ENCODE measurements around the gene APBB2. TPM values are rescaled to one million over a fixed set of nuclear protein-coding genes. Genes with fewer than 3 reads are reported as not detected.

Gene APBB2
- total and polyA plus RNA-seq, 2 experiments from 2014 or later = 24.1 to 61.0 TPM

DNA sequence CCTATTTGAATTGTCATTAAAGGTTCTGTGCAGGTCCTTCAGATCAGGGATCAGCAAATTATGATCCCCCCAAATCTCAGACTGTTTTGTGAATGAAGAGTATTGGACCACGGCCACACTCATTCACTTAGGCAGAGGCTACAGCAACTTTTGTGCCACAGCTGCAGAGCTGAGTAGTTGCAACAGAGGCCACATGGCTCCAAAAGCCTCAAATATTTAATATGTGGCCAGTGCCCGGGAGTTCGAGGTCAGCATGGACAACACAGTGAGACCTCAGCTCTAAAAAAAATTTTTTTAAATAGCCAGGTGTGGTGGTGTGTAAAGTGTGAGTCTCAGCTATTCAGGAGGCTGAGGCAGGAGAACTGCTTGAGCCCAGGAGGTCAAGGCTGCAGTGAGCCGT, 363.8 kb downstream of the APBB2 start:
- no peak for DNase-seq
- Histone ChIP-seq H3K4me1 (ENCODE audit: insufficient read depth) (no peaks in the 10 kb centered on the region; the same call in 1 of the 2 replicates), H3K4me3 (no peak overlapping the region), H3K27me3 (replicated peaks; ENCODE audit: insufficient read depth) (no peaks in the 10 kb centered on the region), H3K9me2 (ENCODE audit: insufficient read depth) (no peaks in the 10 kb centered on the region), H3K27ac (no peak overlapping the region), H3K9ac (no peak overlapping the region), H3K9me3 (ENCODE audit: low read depth) (no peaks in the 10 kb centered on the region), H3F3A (ENCODE audit: insufficient read depth) (no peaks in the 10 kb centered on the region), H2AFZ (no peak overlapping the region), H4K20me1 (ENCODE audit: insufficient read depth) (no peaks in the 10 kb centered on the region), H3K36me3 (ENCODE audit: low read depth) (no peaks in the 10 kb centered on the region), H3K79me2 (ENCODE audit: insufficient read depth) (no peaks in the 10 kb centered on the region), H3K4me2 (ENCODE audit: unreplicated experiment) (no peak overlapping the region)
- WGBS, 2 experiments (ENCODE audit: low coverage in 1 of 2, low lambda C conversion rate in 2 of 2, missing lambda C conversion rate in 2 of 2) = 94 to 98% methylated on average over 4 of the region's 4 CpGs
- TF ChIP-seq EZH2phosphoT487 (IDR thresholded peaks at IDR 0.05; ENCODE audit: insufficient read depth, low read depth) (no peak), EZH2 (IDR thresholded peaks at IDR 0.05; ENCODE audit: insufficient read depth, poor library complexity, severe bottlenecking) (no peak)
- in situ Hi-C loops (cut with MboI) = no loop called here

GRCh38 chr4:40848940-40849339, 365.4 kb downstream of the APBB2 start:
- H3K36me3 ChIP-seq (ENCODE audit: low read depth) = no peaks in the 10 kb centered on the region
- no peaks in the 10 kb centered on the region for H3K9me2 ChIP-seq (ENCODE audit: insufficient read depth)
- no peak overlapping the region for H3K4me2 ChIP-seq (ENCODE audit: unreplicated experiment)
- H3K4me3 ChIP-seq = no peak overlapping the region
- H3K9me3 ChIP-seq (ENCODE audit: low read depth) = no peaks in the 10 kb centered on the region
- in situ Hi-C loops (cut with MboI) = no loop called here
- H4K20me1 ChIP-seq (ENCODE audit: insufficient read depth) = no peaks in the 10 kb centered on the region
- no peak overlapping the region for H3K9ac ChIP-seq
- H3F3A ChIP-seq (ENCODE audit: insufficient read depth) = no peaks in the 10 kb centered on the region
- peak; percentile 54 for DNase-seq
- H2AFZ ChIP-seq = no peak overlapping the region
- TF ChIP-seq EZH2phosphoT487 (IDR thresholded peaks at IDR 0.05; ENCODE audit: insufficient read depth, low read depth) (no peak), EZH2 (IDR thresholded peaks at IDR 0.05; ENCODE audit: insufficient read depth, poor library complexity, severe bottlenecking) (no peak)
- no peaks in the 10 kb centered on the region for H3K27me3 ChIP-seq (replicated peaks; ENCODE audit: insufficient read depth)
- 80 to 89% methylated on average over 3 of the region's 3 CpGs for WGBS, 2 experiments (ENCODE audit: low coverage in 1 of 2, low lambda C conversion rate in 2 of 2, missing lambda C conversion rate in 2 of 2)
- no peaks in the 10 kb centered on the region; the same call in 1 of the 2 replicates for H3K4me1 ChIP-seq (ENCODE audit: insufficient read depth)
- no peaks in the 10 kb centered on the region for H3K79me2 ChIP-seq (ENCODE audit: insufficient read depth)
- no peak overlapping the region for H3K27ac ChIP-seq

- Histone ChIP-seq H3K9ac (no peak overlapping the region), H3K36me3 (ENCODE audit: low read depth) (no peaks in the 10 kb centered on the region), H2AFZ (no peak overlapping the region), H3K4me3 (no peak overlapping the region), H3F3A (ENCODE audit: insufficient read depth) (no peaks in the 10 kb centered on the region), H3K79me2 (ENCODE audit: insufficient read depth) (no peaks in the 10 kb centered on the region), H3K27me3 (replicated peaks; ENCODE audit: insufficient read depth) (no peaks in the 10 kb centered on the region), H4K20me1 (ENCODE audit: insufficient read depth) (no peaks in the 10 kb centered on the region), H3K4me2 (ENCODE audit: unreplicated experiment) (no peak overlapping the region), H3K9me2 (ENCODE audit: insufficient read depth) (no peaks in the 10 kb centered on the region), H3K9me3 (ENCODE audit: low read depth) (no peaks in the 10 kb centered on the region), H3K27ac (no peak overlapping the region), H3K4me1 (ENCODE audit: insufficient read depth) (no peaks in the 10 kb centered on the region; the same call in 1 of the 2 replicates)
- TF ChIP-seq EZH2phosphoT487 (IDR thresholded peaks at IDR 0.05; ENCODE audit: insufficient read depth, low read depth) (no peak), EZH2 (IDR thresholded peaks at IDR 0.05; ENCODE audit: insufficient read depth, poor library complexity, severe bottlenecking) (no peak)
- WGBS, 2 experiments (ENCODE audit: low coverage in 1 of 2, low lambda C conversion rate in 2 of 2, missing lambda C conversion rate in 2 of 2) = 97 to 99% methylated on average over 5 of the region's 5 CpGs
- DNase-seq = no peak
- in situ Hi-C loops (cut with MboI) = no loop called here
Measured at GRCh38 chr4:40848251-40848650, 366.1 kb downstream of the APBB2 start.

DNA sequence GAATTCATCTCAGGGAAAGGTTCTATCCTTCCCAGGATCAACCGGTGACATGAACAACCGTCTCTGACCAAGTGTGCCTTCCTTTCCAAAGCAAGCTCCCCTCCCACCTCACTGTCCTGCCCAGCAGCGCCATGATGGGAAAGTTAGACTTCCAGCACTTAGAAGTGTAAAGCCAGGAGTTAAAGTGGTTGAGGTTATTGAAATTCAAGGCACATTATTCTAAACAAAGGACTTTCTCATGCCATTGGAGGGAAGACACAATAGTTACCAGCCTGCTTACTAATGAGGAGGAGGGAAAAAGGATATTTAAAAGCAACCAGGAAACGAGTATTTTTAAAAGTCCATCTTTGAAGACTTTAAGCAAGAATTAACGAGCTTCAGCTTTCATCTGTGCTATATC, 367.8 kb downstream of the APBB2 start:
- H3K9ac ChIP-seq = no peak overlapping the region
- no peak overlapping the region for H2AFZ ChIP-seq
- H4K20me1 ChIP-seq (ENCODE audit: insufficient read depth) = no peaks in the 10 kb centered on the region
- H3K9me2 ChIP-seq (ENCODE audit: insufficient read depth) = no peaks in the 10 kb centered on the region
- DNase-seq = no peak
- no peaks in the 10 kb centered on the region for H3K27me3 ChIP-seq (replicated peaks; ENCODE audit: insufficient read depth)
- H3F3A ChIP-seq (ENCODE audit: insufficient read depth) = no peaks in the 10 kb centered on the region
- no peak overlapping the region for H3K4me2 ChIP-seq (ENCODE audit: unreplicated experiment)
- H3K79me2 ChIP-seq (ENCODE audit: insufficient read depth) = no peaks in the 10 kb centered on the region
- H3K4me1 ChIP-seq (ENCODE audit: insufficient read depth) = no peaks in the 10 kb centered on the region; the same call in 1 of the 2 replicates
- TF ChIP-seq EZH2phosphoT487 (IDR thresholded peaks at IDR 0.05; ENCODE audit: insufficient read depth, low read depth) (no peak), EZH2 (IDR thresholded peaks at IDR 0.05; ENCODE audit: insufficient read depth, poor library complexity, severe bottlenecking) (no peak)
- H3K4me3 ChIP-seq = no peak overlapping the region
- H3K36me3 ChIP-seq (ENCODE audit: low read depth) = no peaks in the 10 kb centered on the region
- in situ Hi-C loops (cut with MboI) = no loop called here
- 94 to 96% methylated on average over 5 of the region's 5 CpGs for WGBS, 2 experiments (ENCODE audit: low coverage in 1 of 2, low lambda C conversion rate in 2 of 2, missing lambda C conversion rate in 2 of 2)
- no peaks in the 10 kb centered on the region for H3K9me3 ChIP-seq (ENCODE audit: low read depth)
- H3K27ac ChIP-seq = no peak overlapping the region
